ENCODE data around the gene FZD1.

Gene FZD1

DNA sequence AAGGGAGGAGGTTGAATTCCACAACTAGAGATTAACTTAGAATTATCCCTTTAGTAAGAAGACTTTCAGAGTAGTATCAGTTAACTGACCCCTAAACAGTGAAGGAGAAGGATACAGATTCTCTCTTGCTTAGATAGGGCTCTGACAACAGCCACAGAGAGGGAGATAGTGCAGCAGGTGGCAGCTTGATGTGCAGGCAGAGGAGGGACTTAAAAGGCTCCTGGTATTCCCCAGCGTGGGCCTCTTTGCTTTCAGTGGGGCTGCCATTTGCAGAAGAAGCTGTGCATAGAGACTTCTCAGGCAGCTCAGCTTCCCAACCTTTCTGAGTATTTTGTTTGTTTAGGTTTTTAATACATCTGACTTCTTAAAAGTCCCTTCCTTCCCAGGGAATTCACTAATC is 16.0 kb downstream of the FZD1 start:
- TF ChIP-seq, protein P1, sequence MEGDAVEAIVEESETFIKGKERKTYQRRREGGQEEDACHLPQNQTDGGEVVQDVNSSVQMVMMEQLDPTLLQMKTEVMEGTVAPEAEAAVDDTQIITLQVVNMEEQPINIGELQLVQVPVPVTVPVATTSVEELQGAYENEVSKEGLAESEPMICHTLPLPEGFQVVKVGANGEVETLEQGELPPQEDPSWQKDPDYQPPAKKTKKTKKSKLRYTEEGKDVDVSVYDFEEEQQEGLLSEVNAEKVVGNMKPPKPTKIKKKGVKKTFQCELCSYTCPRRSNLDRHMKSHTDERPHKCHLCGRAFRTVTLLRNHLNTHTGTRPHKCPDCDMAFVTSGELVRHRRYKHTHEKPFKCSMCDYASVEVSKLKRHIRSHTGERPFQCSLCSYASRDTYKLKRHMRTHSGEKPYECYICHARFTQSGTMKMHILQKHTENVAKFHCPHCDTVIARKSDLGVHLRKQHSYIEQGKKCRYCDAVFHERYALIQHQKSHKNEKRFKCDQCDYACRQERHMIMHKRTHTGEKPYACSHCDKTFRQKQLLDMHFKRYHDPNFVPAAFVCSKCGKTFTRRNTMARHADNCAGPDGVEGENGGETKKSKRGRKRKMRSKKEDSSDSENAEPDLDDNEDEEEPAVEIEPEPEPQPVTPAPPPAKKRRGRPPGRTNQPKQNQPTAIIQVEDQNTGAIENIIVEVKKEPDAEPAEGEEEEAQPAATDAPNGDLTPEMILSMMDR (IDR thresholded peaks at IDR 0.05), result no peak
- H3K36me3 Mint-ChIP-seq (ENCODE audit: low read depth), result no peaks in the 10 kb centered on the region
- DNase-seq, result no peak
- H3K27me3 Mint-ChIP-seq (ENCODE audit: low read depth, poor library complexity), result peaks cover 8% of the 10 kb centered on the region
- peaks cover 12% of the 10 kb centered on the region for H3K4me1 Mint-ChIP-seq
- no peak overlapping the region for H3K27ac Mint-ChIP-seq
- no peak overlapping the region for H3K4me3 Mint-ChIP-seq
- H3K9me3 Mint-ChIP-seq, result no peaks in the 10 kb centered on the region

DNA sequence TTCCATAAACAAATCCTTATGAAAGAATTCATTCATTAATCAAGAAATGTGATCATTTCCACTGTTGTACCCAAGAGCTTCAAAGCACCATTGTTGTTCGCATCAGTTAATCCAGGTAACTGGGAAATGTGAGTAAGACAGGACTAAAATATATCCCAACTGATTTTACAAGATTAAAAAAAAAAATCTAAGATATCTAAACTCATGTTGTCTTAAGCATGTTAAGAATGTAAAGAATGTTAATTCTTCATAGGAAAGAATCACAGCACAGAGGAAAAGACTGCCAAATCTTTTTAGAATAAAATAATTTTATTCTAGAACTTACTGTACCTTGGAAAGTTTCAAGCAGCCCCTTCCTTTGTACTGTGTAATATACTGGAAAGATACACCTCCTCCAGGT is 16.4 kb downstream of the FZD1 start:
- DNase-seq, result no peak

DNA sequence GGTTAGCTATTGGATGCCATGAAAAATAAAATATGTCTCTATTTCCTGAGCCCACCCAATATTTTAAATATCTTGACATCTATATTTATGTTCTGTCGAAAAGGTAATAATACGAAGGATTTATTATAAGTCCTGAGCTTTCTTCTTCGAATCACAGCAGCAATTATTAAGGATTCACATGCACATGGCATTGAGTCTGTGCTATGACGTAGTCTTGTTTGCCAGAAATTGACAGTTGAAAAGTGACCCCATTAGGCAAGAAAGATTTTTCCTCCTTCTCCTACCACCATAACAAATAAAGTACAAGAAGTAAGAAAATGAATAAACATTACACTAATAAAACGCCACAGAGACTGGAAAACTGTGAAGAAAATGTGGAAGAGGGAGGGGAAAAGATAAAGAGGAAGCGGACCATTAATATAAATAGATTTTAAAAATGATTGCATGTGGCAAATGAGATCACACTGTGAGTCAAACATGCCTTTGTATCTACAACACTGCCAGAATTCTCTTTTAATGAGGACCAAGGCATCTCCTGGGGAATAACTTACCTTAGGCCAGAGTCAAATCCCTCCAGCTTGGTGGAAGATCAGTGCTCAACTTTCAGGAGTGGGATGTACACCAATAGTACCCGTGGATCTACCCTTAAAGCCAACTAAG is 21.6 kb downstream of the FZD1 start:
- Mint-ChIP-seq H3K4me3 (no peak overlapping the region), H3K9me3 (no peaks in the 10 kb centered on the region), H3K27ac (no peak overlapping the region), H3K4me1 (peaks cover 27% of the 10 kb centered on the region), H3K36me3 (ENCODE audit: low read depth) (no peaks in the 10 kb centered on the region), H3K27me3 (ENCODE audit: low read depth, poor library complexity) (peaks cover 3% of the 10 kb centered on the region)
- DNase-seq, result no peak
- TF ChIP-seq, protein P1 (IDR thresholded peaks at IDR 0.05), result no peak

More for the DNA sequence above, 16.4 kb downstream of the FZD1 start:
- Mint-ChIP-seq H3K27me3 (ENCODE audit: low read depth, poor library complexity) (peaks cover 6% of the 10 kb centered on the region), H3K4me1 (peaks cover 13% of the 10 kb centered on the region), H3K4me3 (no peak overlapping the region), H3K27ac (no peak overlapping the region), H3K9me3 (no peaks in the 10 kb centered on the region), H3K36me3 (ENCODE audit: low read depth) (no peaks in the 10 kb centered on the region)
- TF ChIP-seq, protein P1 (IDR thresholded peaks at IDR 0.05), result no peak

DNA sequence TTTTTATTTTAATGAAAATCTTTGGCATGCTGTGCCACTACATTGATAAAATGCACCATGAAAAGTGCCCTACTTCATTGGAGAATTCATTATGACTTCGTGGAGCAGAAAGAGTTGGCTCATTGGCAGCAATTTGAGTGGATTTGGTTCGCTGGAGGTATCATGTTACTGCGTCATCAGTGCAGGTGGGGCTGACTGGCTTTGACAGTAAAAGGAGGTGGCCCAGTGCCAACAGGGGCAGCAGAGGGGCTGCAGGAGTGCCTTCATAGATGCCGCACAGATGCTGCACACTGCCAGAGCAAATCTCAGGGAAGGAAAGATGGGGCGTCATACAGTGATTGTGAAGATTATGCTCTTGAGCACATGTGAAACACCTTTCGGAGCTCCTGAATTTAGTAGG is 22.2 kb downstream of the FZD1 start:
- TF ChIP-seq, protein P1 (IDR thresholded peaks at IDR 0.05), result no peak
- Mint-ChIP-seq H3K27me3 (ENCODE audit: low read depth, poor library complexity) (peaks cover 3% of the 10 kb centered on the region), H3K4me3 (no peak overlapping the region), H3K9me3 (no peaks in the 10 kb centered on the region), H3K27ac (no peak overlapping the region), H3K36me3 (ENCODE audit: low read depth) (no peaks in the 10 kb centered on the region), H3K4me1 (peaks cover 27% of the 10 kb centered on the region)
- DNase-seq, result peak; percentile 30

DNA sequence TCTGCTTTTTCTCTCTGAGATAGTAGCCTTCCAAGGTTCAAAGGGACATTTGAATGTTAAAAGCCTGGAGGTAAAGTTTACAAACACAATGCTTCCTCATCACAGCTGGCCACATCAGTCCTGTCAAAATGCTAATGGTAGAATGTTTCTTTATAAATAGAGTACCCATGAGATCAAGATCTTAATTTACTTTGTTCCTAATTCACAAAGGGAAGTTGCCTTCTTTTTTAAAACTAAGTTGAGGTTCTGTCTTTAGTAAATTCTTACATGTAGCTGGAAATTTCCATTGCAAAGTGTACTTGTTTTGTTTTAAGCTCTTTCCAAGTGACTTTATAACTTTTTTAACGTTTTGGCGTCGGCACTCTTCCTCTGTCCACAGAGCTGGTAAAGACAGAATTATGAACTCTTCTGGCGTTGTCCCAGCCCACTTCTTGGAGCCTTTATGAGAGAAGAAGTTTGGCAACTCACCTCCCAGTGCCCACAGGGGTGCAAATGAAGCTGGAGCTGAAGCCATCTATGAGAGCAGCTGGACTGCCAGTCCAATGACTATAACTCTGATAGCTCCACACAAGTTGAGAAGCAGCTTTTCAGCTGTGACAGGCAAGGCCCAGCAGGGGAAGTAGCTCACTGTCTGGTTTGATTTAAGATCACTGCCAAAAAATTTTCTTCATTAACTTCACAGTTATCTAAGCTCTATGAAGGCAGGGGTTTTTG is 23.3 kb downstream of the FZD1 start:
- Mint-ChIP-seq H3K9me3 (no peaks in the 10 kb centered on the region), H3K27ac (peak overlapping the region; percentile 46)
- DNase-seq, result no peak

More for the DNA sequence above, 23.3 kb downstream of the FZD1 start:
- H3K36me3 Mint-ChIP-seq (ENCODE audit: low read depth), result no peaks in the 10 kb centered on the region
- H3K4me3 Mint-ChIP-seq, result no peak overlapping the region
- TF ChIP-seq, protein P1 (IDR thresholded peaks at IDR 0.05), result no peak
- H3K4me1 Mint-ChIP-seq, result peaks cover 27% of the 10 kb centered on the region
- H3K27me3 Mint-ChIP-seq (ENCODE audit: low read depth, poor library complexity), result peaks cover 3% of the 10 kb centered on the region
